SW 1271 (cell line): ENCODE measurements around the gene ZNF217.
A peak's percentile ranks its signal among the peaks of the same experiment; 100 is the strongest.
"Not testable (repeated sequence)": the region's sequence is repeated elsewhere in the genome, so short reads cannot be mapped to it uniquely, and the experiment has no call there.

Experiments used
- DNase-seq, 2 experiments: peaks; one replicate each; lab custom pipeline; 2025; lab: John Stamatoyannopoulos, UW

Gene ZNF217

DNA sequence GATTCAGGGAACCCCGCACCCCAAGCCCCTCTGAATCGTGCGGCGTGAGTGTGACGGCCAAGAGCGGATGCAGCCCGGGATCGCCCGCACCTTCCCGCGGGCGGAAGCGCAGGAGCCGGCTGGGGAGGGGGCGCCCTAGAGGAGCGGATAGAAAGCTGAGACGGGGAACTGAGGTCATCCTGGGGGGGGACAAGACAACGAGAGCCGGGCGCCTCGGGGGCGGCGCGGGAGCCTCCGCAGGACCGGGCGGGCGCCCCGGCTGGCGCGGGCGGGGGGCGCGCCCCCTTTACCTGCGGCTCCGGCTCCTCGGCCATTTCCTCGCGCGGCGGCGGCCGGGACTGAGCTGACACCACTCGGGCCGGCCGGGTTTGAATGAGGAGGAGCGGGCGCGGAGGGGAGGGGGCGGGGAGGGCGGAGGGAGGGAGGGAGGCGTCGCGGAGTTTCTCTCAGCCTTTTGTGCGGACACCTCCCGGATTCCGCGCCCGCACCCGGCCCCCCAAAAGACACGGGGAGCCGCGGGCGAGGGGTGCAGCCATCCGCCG, at the start of gene ZNF217:
TSS of gene ZNF217 (minus strand) at position 374 of the 542 bp plus-strand sequence. CDS start 11,013 bp downstream, outside the sequence.
- peak in 1 of 2 experiments; percentile 66 for DNase-seq

DNA sequence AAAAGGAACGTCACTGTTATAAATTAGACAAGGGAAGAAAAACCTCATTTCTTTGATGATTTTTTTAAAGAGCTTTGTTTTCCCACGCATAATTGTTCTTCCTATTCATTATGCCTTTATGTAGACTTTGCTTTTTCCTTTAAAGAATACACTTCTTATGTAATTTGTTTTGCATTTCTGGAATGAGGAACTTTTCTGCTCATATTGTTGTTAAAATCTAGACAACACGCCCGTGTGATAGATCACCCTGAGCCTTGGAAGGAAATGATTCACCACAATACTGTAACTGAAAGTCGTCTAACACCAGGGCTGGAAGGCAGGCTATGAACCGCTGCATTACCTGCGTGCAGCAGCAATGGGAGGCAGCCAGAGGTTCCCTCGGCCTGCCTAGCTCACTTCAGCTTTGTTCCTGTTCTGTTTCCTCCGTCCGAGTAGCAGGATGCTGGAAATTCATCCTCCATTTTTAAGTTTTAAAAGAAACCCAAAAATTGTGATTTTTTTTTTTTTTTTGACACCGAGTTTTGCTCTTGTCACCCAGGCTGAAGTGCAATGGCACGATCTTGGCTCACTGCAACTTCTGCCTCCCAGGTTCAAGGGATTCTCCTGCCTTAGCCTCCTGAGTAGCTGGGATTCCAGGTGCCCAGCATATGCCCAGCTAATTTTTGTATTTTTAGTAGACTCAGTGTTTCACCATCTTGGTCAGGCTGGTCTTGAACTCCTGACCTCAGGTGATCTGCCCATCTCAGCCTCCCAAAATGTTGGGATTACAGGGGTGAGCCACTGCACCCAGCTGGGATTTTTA, 49.6 kb upstream of the ZNF217 start:
- DNase-seq: peak in 1 of 2 experiments; percentile 57

DNA sequence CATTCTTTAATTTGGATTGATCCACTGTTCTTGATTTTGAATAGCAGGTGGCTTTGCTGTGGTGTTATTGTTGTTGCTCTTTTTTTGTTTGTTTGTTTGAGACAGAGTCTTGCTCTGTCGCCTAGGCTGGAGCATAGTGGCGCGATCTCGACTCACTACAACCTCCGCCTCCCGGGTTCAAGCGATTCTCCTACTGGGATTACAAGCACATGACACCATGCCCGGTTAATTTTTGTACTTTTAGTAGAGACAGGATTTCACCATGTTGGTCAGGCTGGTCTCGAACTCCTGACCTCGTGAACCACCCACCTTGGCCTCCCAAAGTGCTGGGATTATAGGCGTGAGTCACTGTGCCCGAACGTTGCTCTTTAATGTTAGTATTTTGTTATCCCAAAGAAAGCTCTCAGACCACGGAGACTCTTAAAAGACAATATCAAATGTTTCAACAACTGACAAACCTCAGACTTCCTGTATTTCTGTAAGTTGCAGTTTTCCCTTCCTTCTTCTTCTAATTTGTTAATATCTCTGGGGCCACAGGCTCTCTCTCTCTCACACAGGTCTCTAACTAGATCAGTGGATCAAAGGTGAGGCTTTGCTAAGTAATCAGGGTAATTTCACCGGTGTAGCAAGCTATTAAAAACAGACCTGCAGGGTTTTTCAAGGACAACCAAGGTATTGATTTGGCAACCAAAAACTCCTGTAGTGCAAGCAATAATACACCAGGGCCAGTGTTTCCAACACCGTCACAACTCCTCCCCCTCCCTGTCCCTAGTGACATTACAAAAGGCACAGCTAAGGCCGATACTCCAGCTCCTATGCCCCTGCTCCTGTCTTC, 48.8 kb upstream of the ZNF217 start:
- DNase-seq: peak in 1 of 2 experiments; percentile 57

DNA sequence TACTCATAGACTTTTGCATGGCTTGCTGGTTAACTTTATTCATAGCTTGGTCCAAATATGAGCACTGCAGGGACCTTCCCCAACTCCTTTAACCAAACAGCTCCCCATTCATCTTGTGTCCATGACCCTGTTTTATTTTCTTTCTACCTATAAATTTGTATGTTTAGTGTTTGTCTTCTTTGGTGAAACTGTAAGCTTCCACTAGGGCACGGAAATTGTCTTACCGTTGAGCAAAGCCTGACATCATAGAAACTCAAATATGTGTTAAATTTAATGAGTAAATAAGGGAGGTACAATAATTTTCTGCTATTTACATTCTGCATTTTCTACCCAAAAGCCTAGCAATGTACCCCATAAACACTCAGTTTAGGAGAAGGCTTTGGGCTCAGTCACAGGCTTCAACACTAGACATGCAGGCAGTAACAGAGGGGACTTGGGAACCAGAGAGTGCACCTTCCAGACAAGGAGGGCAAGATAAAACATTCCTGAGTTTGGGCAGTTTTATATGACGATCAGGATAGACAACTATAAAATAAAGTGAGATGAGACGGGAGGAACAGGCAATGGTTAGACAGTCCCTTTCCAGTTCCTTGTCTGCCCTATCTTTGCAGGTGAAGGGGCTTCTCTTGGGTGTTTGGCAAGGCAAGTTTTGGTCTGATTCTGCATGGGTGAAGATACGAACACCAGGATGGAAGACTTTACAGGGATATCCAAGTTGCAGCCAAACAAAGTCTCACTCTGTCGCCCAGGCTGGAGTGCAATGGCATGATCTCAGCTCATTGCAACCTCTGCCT, 46.2 kb upstream of the ZNF217 start:
- DNase-seq: no peak

DNA sequence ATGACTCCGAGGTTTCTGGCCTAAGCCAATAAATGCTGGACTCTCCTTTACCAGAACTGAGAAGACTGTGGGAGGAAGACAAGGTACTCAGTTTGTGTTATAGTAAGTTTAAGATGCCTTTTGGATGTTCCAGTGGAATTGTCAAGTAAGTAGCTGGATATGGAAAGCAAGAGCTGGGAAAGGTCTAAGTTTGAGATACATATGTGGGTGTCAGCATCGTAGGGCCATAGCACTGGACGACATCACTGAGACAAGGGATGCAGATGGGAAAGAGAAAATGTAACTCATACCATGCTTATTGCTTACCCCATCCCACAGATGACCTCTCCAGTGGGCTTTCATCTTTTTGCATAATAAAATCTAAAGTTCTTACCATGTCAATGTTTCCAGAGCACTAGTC, 45.5 kb upstream of the ZNF217 start:
- no peak for DNase-seq

DNA sequence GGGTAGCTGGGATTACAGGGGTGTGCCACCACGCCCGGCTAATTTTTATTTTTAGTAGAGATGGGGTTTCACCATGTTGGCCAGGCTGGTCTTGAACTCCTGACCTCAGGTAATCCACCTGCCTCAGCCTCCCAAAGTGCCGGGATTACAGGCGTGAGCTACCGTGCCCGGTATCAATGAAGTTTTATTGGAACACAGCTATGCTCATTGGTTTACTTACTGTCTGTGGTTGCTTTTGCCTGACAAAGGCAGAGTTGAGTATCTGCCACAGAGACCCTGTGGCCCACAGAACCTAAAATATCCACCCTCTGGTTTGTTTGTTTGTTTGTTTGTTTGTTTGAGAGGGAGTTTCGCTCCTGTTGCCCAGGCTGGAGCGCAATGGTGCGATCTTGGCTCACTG, 43.7 kb upstream of the ZNF217 start:
- not testable (repeated sequence) for DNase-seq

DNA sequence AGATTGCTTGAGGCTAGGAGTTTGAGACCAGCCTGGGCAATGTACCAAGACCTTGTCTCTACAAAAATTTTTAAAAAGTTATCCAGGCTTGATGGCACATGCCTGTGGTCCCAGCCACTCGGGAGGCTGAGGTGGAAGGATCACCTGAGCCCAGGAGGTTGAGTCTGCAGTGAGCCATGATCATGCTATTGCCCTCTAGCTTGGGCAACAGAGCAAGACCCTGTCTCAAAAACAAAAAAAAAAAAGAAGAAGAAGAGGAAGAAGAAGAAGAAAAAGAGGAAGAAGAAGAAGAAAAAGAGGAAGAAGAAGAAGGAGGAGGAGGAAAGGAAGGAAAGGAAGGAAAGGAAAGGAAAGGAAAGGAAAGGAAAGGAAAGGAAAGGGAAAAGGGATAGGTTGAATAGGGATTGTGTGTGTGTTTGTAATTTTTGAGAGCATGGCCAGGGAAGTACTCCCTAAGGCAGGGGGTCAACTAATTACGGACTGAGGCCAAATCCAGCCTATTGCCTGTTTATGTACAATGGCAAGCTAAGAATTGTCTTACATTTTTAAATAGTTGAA, 43.0 kb upstream of the ZNF217 start:
- no peak for DNase-seq

DNA sequence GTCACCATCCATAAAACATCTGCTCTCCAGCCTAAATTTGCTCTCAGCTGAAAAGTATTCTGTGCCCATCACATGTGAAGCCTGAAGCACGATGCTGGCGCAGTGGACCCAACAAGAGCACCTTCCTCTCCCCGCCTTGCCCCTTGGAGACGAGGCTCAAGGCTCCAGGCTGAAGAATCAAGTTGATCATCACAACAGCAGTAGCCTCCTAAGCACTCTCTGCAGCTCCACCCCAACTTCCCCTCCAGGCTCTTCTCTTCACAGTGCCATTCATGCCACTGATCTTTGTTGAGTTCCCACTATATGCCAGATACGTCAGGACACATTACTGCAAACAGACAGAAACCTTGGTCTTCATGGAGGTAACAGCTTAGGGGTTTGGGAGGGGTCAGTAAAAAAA, 41.6 kb upstream of the ZNF217 start:
- no peak for DNase-seq

DNA sequence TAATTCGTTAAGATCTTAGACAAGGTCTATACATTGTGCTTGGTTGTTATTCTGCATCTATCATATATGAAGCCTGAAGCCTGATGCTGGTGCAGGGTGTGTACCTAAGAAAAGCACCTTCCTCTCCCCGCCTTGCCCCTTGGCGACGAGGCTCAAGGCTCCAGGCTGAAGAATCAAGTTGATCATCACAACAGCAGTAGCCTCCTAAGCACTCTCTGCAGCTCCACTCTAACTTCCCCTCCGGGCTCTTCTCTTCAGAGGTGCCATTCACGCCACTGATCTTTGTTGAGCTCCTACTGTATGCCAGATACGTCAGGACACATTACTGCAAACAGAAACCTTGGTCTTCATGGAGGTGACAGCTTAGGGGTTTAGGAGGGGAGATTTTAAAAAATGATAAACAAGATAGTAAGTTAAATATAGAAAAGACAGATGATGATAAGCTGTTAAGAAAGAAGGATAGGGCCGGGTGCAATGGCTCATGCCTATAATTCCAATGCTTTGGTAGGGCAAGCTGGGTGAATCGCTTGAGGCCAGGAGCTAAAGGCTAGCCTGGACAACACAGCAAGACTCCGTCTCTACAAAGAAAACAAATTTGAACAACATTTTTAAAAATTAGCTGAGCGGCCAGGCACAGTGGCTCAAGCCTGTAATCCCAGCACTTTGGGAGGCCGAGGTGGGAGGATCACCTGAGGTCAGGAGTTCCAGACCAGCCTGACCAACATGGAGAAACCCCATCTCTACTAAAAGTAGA, 38.4 kb upstream of the ZNF217 start:
- no peak for DNase-seq

DNA sequence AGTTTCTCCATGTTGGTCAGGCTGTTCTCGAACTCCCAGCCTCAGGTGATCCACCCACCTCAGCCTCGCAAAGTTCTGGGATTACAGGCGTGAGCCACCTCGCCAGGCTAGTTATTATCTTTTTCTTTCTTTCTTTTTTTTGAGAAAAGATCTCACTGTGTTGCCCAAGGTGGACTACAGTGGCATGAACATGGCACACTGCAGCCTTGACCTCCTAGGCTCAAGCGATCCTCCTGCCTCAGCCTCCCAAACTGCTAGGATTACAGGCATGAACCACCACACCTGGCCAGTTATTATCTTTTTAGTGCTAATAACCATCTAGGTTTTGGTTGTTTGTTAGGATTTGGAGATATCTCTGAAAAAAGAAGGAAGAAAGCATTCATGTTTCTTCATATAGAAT, 35.8 kb upstream of the ZNF217 start:
- DNase-seq: no peak

DNA sequence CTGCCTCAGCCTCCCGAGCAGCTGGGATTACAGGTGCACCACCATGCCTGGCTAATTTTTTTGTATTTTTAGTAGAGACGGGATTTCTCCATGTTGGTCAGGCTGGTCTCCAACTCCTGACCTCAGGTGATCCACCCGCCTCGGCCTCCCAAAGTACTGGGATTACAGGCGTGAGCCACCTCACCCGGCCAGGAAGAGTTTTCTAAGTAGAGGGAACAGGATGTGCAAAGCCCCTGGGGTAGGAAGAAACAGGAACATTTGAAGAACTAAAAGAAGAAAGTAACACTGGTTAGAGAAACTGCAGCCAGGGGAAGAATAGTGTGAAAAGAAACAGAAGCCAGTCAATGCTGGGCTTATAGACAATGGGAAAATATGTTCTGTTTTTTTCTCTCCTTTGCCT, 35.1 kb upstream of the ZNF217 start:
- DNase-seq: not testable (repeated sequence)

DNA sequence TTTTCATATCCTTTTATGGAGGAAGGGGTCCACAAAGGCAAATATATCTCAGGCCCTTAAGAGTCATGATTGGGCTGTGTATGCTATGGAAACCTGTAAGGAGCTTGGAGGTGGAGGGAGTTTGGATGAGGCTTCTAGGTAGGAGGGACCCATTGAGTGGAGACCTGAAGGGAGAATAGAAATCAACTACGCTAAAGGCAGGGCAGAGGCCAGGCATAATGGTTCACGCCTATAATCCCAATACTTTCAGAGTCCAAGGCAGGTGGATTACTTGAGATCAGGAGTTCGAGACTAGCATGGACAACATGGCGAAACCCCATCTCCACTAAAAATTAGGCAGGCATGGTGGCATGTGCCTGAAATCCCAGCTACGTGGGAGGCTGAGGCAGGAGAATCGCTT, 34.4 kb upstream of the ZNF217 start:
- DNase-seq: no peak

DNA sequence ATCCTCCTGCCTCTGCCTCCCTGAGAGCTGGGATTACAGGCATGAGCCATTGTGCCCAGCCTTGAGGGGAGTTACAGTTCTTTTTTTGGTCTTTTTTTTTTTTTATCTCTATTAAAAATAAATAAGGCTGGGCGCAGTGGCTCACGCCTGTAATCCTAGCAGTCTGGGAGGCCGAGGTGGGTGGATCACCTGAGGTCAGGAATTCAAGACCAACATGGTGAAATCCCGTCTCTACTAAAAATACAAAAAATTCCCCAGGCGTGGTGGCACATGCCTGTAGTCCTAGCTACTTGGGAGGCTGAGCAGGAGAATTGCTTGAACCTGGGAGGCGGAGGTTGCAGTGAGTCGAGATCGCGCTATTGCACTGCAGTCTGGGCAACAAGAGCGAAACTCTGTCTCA, 33.4 kb upstream of the ZNF217 start:
- DNase-seq: not testable (repeated sequence)

DNA sequence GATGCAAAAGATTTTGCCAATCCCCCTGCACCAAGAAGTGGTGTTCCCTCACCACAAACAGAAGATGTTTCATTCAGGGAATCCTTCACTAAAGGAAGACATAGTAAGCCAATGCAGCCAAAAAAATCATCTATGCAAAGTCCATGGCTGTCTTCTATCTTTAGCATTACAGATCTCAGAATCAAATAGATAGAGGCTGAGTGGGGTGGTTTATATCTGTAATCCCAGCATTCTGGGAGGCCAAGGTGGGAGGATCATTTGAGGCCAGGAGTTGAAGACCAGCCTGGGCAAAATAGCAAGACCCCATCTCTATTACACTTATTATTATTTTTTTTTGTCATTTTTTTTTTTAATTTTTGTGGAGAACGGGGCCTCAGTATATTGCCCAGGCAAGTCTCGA, 32.9 kb upstream of the ZNF217 start:
- DNase-seq: no peak

DNA sequence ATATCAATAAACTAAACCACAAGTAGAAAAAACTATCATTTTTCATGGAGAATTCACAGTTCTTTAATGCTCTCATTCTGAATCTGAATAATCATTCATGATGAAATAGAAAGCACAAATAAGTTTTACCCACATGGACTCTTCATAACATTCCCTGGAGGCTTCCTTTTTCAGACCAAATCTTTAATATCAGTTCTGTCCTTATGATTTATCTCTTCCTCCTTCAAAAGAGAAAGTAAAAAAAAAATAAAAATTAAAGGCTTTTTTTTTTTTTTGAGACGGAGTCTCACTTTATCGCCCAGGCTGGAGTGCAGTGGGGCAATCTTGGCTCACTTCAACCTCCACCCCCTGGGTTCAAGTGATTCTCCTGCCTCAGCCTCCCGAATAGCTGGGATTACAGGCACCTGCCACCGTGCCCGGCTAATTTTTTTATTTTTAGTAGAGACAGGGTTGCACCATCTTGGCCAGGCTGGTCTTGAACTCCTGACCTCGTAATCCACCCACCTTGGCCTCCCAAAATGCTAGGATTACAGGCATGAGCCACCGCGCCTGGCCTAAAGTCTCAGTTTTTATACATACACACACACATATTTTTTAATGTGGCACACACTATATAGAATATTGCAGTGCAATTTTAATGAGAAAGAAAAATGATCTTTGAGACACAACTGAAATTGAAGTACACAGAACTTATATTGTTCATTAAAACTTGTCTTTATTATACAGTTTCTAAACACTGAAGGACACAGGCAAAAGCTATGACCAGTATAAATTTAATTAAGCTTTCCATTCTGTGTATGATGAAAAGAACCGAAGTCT, 31.9 kb upstream of the ZNF217 start:
- no peak for DNase-seq

DNA sequence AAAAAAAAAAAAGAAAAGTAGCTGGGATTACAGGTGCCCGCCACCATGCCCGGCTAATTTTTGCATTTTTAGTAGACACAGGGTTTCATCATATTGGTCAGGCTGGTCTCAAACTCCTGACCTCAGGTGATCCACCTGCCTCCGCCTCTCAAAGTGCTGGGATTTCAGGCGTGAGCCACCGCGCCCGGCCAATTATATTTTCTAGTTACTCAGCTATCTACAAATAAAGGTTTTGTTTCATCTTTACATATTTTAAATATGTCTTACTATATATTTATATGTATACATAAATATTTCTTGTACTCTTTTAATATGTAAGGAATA, 31.2 kb upstream of the ZNF217 start:
- DNase-seq: not testable (repeated sequence)

DNA sequence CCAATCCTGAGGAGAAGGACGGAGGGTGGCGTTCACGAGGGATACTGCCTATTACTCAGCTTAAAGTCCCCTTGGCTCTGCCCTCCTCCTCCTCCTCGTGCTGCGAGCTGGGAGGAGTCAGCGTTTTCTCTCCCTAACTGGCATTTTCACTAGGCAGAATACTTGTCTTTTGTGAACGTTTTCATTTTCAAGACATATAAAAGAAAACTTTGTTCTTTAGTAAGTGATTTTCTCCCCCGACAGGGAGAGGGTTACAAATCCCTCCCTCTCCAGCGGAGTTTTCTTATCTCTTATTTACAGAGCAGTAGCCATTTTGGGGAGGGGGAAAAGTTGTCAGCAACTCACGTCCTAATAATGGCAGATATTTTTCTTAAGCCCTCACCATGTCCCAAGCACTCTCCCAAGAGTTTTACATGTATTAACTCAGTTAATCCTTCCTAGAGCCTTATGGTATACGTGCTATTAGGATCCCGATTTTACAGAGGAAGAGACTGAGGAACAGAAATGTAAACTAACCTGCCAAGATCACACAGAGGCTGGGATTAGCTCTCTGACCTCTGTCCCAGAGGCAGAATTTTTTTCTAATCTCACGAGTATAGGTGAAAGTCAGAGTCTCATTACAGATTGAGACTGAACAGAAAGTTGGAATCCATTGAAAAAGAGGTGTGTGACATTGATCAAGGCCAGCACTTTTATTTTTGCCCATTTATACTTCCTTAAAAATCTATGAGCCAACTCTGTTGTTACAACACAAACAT, 30.0 kb upstream of the ZNF217 start:
- peak in 1 of 2 experiments; percentile 75 for DNase-seq

DNA sequence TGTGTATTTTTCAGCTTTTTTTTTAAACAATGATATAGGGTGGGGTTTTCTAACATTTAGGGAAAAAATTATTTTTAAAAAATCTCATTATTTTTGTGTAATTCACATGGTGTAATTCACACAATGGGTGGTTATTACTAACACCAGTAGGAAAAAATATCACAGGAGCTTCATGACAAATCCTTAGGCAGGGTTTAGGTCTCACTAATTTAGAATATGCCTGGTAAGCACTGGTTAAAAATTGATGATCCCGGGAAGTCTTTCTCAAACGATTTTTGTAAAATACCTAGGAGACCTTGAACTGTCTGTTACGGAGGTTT, 29.5 kb upstream of the ZNF217 start:
- no peak for DNase-seq

DNA sequence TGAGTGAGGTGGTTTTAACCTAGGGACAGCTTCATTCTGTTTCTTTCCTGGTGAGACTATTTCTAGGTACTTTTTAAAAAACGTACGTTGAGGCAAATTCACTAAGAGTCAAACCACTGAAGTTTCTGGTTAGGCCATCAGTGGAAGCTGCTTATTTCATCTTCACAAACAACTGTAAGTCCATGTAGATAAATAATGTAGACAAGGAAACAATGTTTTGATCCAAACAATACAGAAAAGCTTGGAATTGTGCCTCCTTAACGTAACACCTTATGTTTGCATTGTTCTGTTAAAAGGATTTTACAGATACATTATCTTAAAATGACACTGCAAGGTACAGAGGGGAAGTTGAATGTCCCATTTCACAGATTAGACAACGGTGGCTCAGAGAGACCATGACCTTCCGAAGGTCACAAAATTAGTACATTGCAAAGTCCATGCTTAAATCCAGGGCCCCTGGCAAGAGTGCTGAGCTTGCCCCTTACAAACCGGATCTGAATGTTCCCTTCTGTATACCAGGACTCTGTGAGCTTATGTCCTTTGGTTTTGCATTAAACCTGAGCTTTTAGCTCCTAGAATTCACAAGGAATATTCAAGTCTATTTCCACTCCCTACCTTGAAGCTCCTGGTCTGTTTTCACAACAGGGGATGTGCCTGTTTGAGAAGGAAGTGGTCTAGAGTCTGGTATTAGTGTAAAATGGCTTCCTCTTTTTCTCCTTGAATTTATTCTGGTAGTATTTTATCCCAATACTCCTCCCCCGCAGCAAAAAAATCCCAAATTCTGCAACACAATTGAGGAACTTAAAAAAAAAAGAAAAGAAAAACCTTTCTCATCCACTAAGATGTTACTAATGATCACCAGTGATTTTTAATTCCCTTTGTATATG, 28.9 kb upstream of the ZNF217 start:
- DNase-seq: no peak
